Neural cell (in vitro differentiated cells): ENCODE measurements around the gene DOHH. TPM values are rescaled to one million over a fixed set of nuclear protein-coding genes. Genes with fewer than 3 reads are reported as not detected.

ENCODE experiments used
- H2AFZ ChIP-seq: fragments of 200-600, 300-800 bp; sonication (generic), shearing (Covaris generic); 2 replicates; pipeline ENCODE4 v1.6.0; 2014; ENCODE audit warnings: low read depth, mild to moderate bottlenecking, antibody characterized with exemption, low read length, moderate library complexity
- H3F3A ChIP-seq: fragments of 200-600 bp; shearing (Covaris generic); 2 replicates; pipeline ENCODE4 v1.6.1; 2016; ENCODE audit warnings: mild to moderate bottlenecking, moderate library complexity, mixed read lengths, antibody characterized with exemption, low read length; ENCODE audit not compliant: insufficient read depth, poor library complexity, severe bottlenecking
- H3K27ac ChIP-seq: fragments of 200-600, 300-800 bp; sonication (generic), shearing (Covaris generic); 2 replicates; pipeline ENCODE4 v1.5.1; 2014; ENCODE audit warnings: mild to moderate bottlenecking, low read length, moderate library complexity
- H3K27me3 ChIP-seq: fragments of 300-800, 200-600 bp; sonication (generic), shearing (Covaris generic); 2 replicates; pipeline ENCODE4 v1.6.0; 2014; ENCODE audit warnings: mild to moderate bottlenecking, low read depth, low read length, moderate library complexity; ENCODE audit not compliant: insufficient read depth
- H3K36me3 ChIP-seq: fragments of 300-800, 200-600 bp; sonication (generic), shearing (Covaris generic); 2 replicates; pipeline ENCODE4 v1.5.1; 2014; ENCODE audit warnings: mild to moderate bottlenecking, antibody characterized with exemption, low read length, moderate library complexity; ENCODE audit not compliant: insufficient read depth
- H3K4me2 ChIP-seq: fragments of 300-800, 200-600 bp; sonication (generic), shearing (Covaris generic); 2 replicates; pipeline ENCODE4 v1.6.0; 2014; ENCODE audit warnings: mild to moderate bottlenecking, low read length
- H3K4me3 ChIP-seq: fragments of 300-800, 200-600 bp; sonication (generic), shearing (Covaris generic); 2 replicates; pipeline ENCODE4 v1.5.1; 2014; ENCODE audit warnings: mild to moderate bottlenecking, low read length, moderate library complexity
- H3K79me2 ChIP-seq: fragments of 200-600 bp; shearing (Covaris generic); replicated peaks from 2 replicates; pipeline ENCODE4 v1.6.0; 2014; ENCODE audit warnings: mild to moderate bottlenecking, low read length, moderate library complexity; ENCODE audit not compliant: insufficient read depth
- H3K9ac ChIP-seq: fragments of 300-800, 200-600 bp; sonication (generic), shearing (Covaris generic); 2 replicates; pipeline ENCODE4 v1.6.1; 2016; ENCODE audit warnings: mild to moderate bottlenecking, low read length, mixed read lengths
- H3K9me2 ChIP-seq: fragments of 200-600 bp; shearing (Covaris generic); 2 replicates; pipeline ENCODE4 v1.6.1; 2016; ENCODE audit warnings: mild to moderate bottlenecking, low read length, mixed read lengths; ENCODE audit not compliant: insufficient read depth
- H3K9me3 ChIP-seq: fragments of 200-600, 300-800 bp; sonication (generic), shearing (Covaris generic); 2 replicates; pipeline ENCODE4 v1.6.1; 2016; ENCODE audit warnings: mild to moderate bottlenecking, mixed run types, low read length, moderate library complexity, mixed read lengths
- H4K20me1 ChIP-seq: fragments of 200-600 bp; shearing (Covaris generic); 2 replicates; pipeline ENCODE4 v1.6.1; 2016; ENCODE audit warnings: mild to moderate bottlenecking, mixed run types; ENCODE audit not compliant: insufficient read depth
- CTCF ChIP-seq: fragments of 450-650 bp; IDR thresholded peaks from 2 replicates; pipeline ENCODE4 v1.5.1; 2014; ENCODE audit warnings: antibody characterized with exemption, mild to moderate bottlenecking, moderate library complexity; ENCODE audit not compliant: poor library complexity, severe bottlenecking
- EP300 ChIP-seq: fragments of 450-650 bp; conservative IDR thresholded peaks from 2 replicates; pipeline ENCODE4 v1.6.1; 2014; ENCODE audit warnings: antibody characterized with exemption, mild to moderate bottlenecking, moderate library complexity; ENCODE audit not compliant: poor library complexity, severe bottlenecking
- EZH2 ChIP-seq: fragments of 200-600, 300-800 bp; shearing (Covaris generic), sonication (generic); IDR thresholded peaks from 2 replicates; pipeline ENCODE4 v1.6.1; 2014; ENCODE audit warnings: antibody characterized with exemption, low read length, borderline replicate concordance, mild to moderate bottlenecking; ENCODE audit not compliant: insufficient read depth, poor library complexity, severe bottlenecking
- MXI1 ChIP-seq: fragments of 450-650 bp; conservative IDR thresholded peaks from 2 replicates; pipeline ENCODE4 v1.6.1; 2014; ENCODE audit warnings: antibody characterized with exemption, mild to moderate bottlenecking; ENCODE audit not compliant: poor library complexity, severe bottlenecking
- POLR2AphosphoS5 ChIP-seq: IDR thresholded peaks from 2 replicates; pipeline ENCODE4 v1.6.1; 2012
- RAD21 ChIP-seq: fragments of 450-650 bp; conservative IDR thresholded peaks from 2 replicates; pipeline ENCODE4 v1.6.1; 2014; ENCODE audit warnings: antibody characterized with exemption, mild to moderate bottlenecking, moderate library complexity
- SMC3 ChIP-seq: fragments of 450-650 bp; conservative IDR thresholded peaks from 2 replicates; pipeline ENCODE4 v1.6.1; 2014; ENCODE audit warnings: antibody characterized with exemption, mild to moderate bottlenecking, moderate library complexity; ENCODE audit not compliant: poor library complexity
- TAF1 ChIP-seq: IDR thresholded peaks from 2 replicates; pipeline ENCODE4 v1.6.1; 2012; ENCODE audit warnings: low read depth
- polyA minus RNA-seq: library from RNA; depleted of rRNA, polyadenylated mRNA; stranded (reverse); fragments of >200 nt; gene quantifications from 2 replicates; pipeline ENCODE4 v1.2.3, GENCODE V29; 2014
- polyA plus RNA-seq: library from polyadenylated mRNA; depleted of rRNA; stranded (reverse); fragments of >200 nt; gene quantifications from 2 replicates; pipeline ENCODE4 v1.2.3, GENCODE V29; 2014
- TF ChIP-seq, protein P1 (sequence below): IDR thresholded peaks from 2 replicates; pipeline ENCODE4 v1.6.1; 2012; ENCODE audit warnings: borderline replicate concordance

DOHH gene, protein sequence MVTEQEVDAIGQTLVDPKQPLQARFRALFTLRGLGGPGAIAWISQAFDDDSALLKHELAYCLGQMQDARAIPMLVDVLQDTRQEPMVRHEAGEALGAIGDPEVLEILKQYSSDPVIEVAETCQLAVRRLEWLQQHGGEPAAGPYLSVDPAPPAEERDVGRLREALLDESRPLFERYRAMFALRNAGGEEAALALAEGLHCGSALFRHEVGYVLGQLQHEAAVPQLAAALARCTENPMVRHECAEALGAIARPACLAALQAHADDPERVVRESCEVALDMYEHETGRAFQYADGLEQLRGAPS
- polyA plus RNA-seq (18.9 and 20.3 TPM in 2 replicates), polyA minus RNA-seq (11.9 and 12.7 TPM in 2 replicates)

- no peaks in the 10 kb centered on the region for H3K9me2 ChIP-seq
- H2AFZ ChIP-seq = peak within 1 kb of the TSS; percentile 90
- no peaks in the 10 kb centered on the region for H3K9me3 ChIP-seq
- H3K79me2 ChIP-seq = peaks cover 15% of the 10 kb centered on the region
- no peaks in the 10 kb centered on the region for H3F3A ChIP-seq
- H3K9ac ChIP-seq = peak within 1 kb of the TSS; percentile 92
- H3K4me3 ChIP-seq = peak within 1 kb of the TSS; percentile 84
- no peaks in the 10 kb centered on the region for H4K20me1 ChIP-seq
- peak within 1 kb of the TSS; percentile 69 for H3K4me2 ChIP-seq
- H3K27ac ChIP-seq = peak within 1 kb of the TSS; percentile 95
- peak; percentile 99 for TF ChIP-seq TAF1
- TF ChIP-seq RAD21 = no peak
- peak; percentile 25 for TF ChIP-seq CTCF
- peak; percentile 98 for TF ChIP-seq MXI1
- TF ChIP-seq SMC3 = no peak
- TF ChIP-seq POLR2AphosphoS5 = peak; percentile 90
- TF ChIP-seq EP300 = peak; percentile 63
- no peak for TF ChIP-seq EZH2
- TF ChIP-seq, protein P1, sequence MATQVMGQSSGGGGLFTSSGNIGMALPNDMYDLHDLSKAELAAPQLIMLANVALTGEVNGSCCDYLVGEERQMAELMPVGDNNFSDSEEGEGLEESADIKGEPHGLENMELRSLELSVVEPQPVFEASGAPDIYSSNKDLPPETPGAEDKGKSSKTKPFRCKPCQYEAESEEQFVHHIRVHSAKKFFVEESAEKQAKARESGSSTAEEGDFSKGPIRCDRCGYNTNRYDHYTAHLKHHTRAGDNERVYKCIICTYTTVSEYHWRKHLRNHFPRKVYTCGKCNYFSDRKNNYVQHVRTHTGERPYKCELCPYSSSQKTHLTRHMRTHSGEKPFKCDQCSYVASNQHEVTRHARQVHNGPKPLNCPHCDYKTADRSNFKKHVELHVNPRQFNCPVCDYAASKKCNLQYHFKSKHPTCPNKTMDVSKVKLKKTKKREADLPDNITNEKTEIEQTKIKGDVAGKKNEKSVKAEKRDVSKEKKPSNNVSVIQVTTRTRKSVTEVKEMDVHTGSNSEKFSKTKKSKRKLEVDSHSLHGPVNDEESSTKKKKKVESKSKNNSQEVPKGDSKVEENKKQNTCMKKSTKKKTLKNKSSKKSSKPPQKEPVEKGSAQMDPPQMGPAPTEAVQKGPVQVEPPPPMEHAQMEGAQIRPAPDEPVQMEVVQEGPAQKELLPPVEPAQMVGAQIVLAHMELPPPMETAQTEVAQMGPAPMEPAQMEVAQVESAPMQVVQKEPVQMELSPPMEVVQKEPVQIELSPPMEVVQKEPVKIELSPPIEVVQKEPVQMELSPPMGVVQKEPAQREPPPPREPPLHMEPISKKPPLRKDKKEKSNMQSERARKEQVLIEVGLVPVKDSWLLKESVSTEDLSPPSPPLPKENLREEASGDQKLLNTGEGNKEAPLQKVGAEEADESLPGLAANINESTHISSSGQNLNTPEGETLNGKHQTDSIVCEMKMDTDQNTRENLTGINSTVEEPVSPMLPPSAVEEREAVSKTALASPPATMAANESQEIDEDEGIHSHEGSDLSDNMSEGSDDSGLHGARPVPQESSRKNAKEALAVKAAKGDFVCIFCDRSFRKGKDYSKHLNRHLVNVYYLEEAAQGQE = peak; percentile 93
- no peaks in the 10 kb centered on the region for H3K36me3 ChIP-seq
- H3K27me3 ChIP-seq = no peaks in the 10 kb centered on the region
Measured at GRCh38 chr19:3500429-3501101, at the start of gene DOHH. TSS of gene DOHH (minus strand) at chr19:3500674. CDS start at chr19:3496814, 3,860 bp downstream.

DNA sequence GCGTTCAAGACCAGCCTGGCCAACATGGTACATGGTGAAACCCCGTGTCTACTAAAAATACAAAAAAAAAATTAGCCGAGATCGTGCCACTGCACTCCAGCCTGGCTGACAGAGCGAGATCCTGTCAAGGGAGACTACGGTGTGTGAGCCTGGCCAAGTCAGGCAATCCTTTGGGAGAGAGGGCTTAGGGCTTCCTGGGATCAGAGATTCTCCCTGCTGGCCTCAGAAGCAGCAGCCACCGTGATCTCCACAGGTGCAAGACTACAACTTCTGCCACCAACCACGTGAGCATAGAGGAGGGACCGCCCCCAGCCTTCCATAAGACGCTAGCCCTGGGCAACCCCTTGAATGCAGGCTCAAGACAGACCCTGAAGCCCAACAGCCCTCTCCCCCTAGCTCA, 49.3 kb upstream of the DOHH start:
- H4K20me1 ChIP-seq = no peaks in the 10 kb centered on the region
- H3K9me2 ChIP-seq = no peaks in the 10 kb centered on the region
- no peak overlapping the region for H3K4me2 ChIP-seq
- TF ChIP-seq, protein P1 = no peak
- TF ChIP-seq EP300 = no peak
- TF ChIP-seq SMC3 = no peak
- TF ChIP-seq TAF1 = no peak
- TF ChIP-seq MXI1 = no peak
- no peak for TF ChIP-seq CTCF
- no peak for TF ChIP-seq RAD21
- TF ChIP-seq EZH2 = no peak
- TF ChIP-seq POLR2AphosphoS5 = no peak
- no peak overlapping the region for H3K27ac ChIP-seq
- H3K9ac ChIP-seq = no peak overlapping the region
- no peaks in the 10 kb centered on the region for H3K79me2 ChIP-seq
- H3K4me3 ChIP-seq = no peak overlapping the region
- H3K9me3 ChIP-seq = no peaks in the 10 kb centered on the region
- no peaks in the 10 kb centered on the region for H3F3A ChIP-seq
- H3K27me3 ChIP-seq = no peaks in the 10 kb centered on the region
- H3K36me3 ChIP-seq = no peaks in the 10 kb centered on the region
- no peak overlapping the region for H2AFZ ChIP-seq
